ENCODE data around the gene CACNG3. TPM values are rescaled to one million over a fixed set of nuclear protein-coding genes. Genes with fewer than 3 reads are reported as not detected.

CACNG3 gene
- total RNA-seq, 1 experiment from 2014 or later: not detected

GRCh38 chr16:24367186-24367710 lies 111.1 kb downstream of the CACNG3 start:
- Histone ChIP-seq H3K79me2 (ENCODE audit: insufficient read depth, low read length) (no peaks in the 10 kb centered on the region), H3K23me2 (ENCODE audit: insufficient read length, low read depth, low read length, poor library complexity, severe bottlenecking) (no peaks in the 10 kb centered on the region), H4K20me1 (ENCODE audit: control insufficient read depth, insufficient read depth, insufficient read length) (no peaks in the 10 kb centered on the region), H3K18ac (ENCODE audit: insufficient read length, low read depth, low read length) (no peak overlapping the region), H3T11ph (ENCODE audit: low read length) (no peak overlapping the region), H3K27ac (ENCODE audit: insufficient read length, low read depth, low read length) (no peak overlapping the region), H3K4me2 (ENCODE audit: insufficient read depth, insufficient read length, low read length) (no peak overlapping the region), H2BK5ac (ENCODE audit: insufficient read length, low read length) (no peak overlapping the region), H2BK120ac (ENCODE audit: low read depth, low read length, poor library complexity, severe bottlenecking) (no peak overlapping the region), H3K27me3 (ENCODE audit: insufficient read depth, low read length) (no peaks in the 10 kb centered on the region), H2BK15ac (ENCODE audit: low read depth, low read length) (no peak overlapping the region), H3K9ac (ENCODE audit: extremely low read depth, insufficient read length, low read length) (no peak overlapping the region), H2AK5ac (ENCODE audit: insufficient read length, low read length) (no peak overlapping the region), H3K23ac (ENCODE audit: insufficient read length, low read depth, low read length) (no peak overlapping the region), H2BK20ac (ENCODE audit: low read depth, low read length, poor library complexity, severe bottlenecking) (no peak overlapping the region), H2BK12ac (ENCODE audit: insufficient read length, low read depth, low read length) (no peak overlapping the region), H3K79me1 (ENCODE audit: insufficient read depth, low read depth, low read length, poor library complexity, severe bottlenecking) (no peaks in the 10 kb centered on the region), H2AFZ (ENCODE audit: low read length) (no peak overlapping the region), H4K5ac (ENCODE audit: insufficient read length, low read depth, low read length) (no peak overlapping the region), H3K56ac (ENCODE audit: insufficient read length, low read depth, low read length) (no peak overlapping the region), H3K4me1 (ENCODE audit: insufficient read depth, low read length) (0 out of 2 replicates have a peak, but pooled peaks cover 2% of the 10 kb centered on the region), H3K9me3 (ENCODE audit: control insufficient read depth, low read depth, low read length) (no peaks in the 10 kb centered on the region), H4K91ac (ENCODE audit: insufficient read length, low read depth, low read length) (no peak overlapping the region), H3K14ac (ENCODE audit: insufficient read depth, low read length) (no peak overlapping the region), H3K4ac (ENCODE audit: low read depth, low read length) (no peak overlapping the region), H4K8ac (replicated peaks; ENCODE audit: insufficient read length, low read depth, low read length) (no peak overlapping the region)
- peaks cover 0 to 8% of the 10 kb centered on the region in 2 experiments; a peak in 3 of 4 replicates for H3K4me1 Mint-ChIP-seq
- DNase-seq: no peak
- H3K4me3 Mint-ChIP-seq: no peak overlapping the region
- no peaks in the 10 kb centered on the region for H3K36me3 Mint-ChIP-seq (ENCODE audit: insufficient read depth in 1 of 3, low read depth in 3 of 3)
- peaks cover 10% of the 10 kb centered on the region; the same call in 1 of the 2 replicates for H3K27me3 Mint-ChIP-seq (ENCODE audit: low read depth)
- H3K9me3 Mint-ChIP-seq: no peaks in the 10 kb centered on the region
- no peak for TF ChIP-seq CTCF (conservative IDR thresholded peaks at IDR 0.05)
- H3K27ac Mint-ChIP-seq: no peak overlapping the region; a peak in 1 of 7 replicates
- WGBS (ENCODE audit: extremely low coverage, insufficient read length, low lambda C conversion rate): no CpG with 5 or more reads among the region's 5 CpGs
